Right hindlimb (tissue), 1 donor: ENCODE data around the gene RNPEP.
"Not testable (repeated sequence)": the region's sequence is repeated elsewhere in the genome, so short reads cannot be mapped to it uniquely, and the experiment has no call there.

ENCODE experiments used
- DNase-seq: peaks from one replicate; pipeline ENCODE4 v3.0.0-alpha.2; 2018

The RNPEP gene

DNA sequence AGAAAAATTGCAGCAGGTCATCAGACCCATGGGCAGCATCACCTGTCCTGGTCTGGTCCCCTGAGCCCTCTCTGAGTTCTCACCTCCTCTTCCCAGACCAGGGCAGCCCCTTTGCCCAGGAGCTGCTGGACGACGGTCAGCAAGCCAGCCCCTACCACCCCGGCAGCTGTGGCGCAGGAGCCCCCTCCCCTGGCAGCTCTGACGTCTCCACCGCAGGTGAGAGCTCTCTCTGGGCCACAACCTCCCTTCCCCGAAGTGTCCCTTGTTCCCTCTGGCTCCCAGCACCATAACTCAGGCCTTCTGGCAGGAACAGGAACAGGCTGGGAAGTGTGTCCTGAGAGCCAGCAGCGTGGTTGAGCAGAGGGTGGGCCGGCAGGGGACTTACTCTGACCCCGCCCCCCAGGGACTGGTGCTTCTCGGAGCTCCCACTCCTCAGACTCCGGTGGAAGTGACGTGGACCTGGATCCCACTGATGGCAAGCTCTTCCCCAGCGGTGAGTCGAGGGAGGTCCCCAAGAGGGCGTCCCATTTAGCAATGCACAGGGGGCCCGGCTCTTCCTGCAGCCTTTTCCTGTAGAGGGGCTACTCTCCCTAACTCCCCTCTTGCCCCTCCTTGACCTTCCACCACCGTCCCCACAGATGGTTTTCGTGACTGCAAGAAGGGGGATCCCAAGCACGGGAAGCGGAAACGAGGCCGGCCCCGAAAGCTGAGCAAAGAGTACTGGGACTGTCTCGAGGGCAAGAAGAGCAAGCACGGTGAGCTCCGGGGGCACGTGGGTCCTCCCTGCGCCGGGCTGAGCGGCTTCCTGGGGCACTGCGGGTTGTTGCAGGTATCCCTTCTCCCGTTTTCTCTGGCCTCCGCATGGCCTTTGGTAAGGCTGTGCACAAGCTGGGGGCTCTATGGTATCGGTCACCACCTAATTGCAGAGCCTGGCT, 30.4 kb downstream of the RNPEP start:
- no peak for DNase-seq

DNA sequence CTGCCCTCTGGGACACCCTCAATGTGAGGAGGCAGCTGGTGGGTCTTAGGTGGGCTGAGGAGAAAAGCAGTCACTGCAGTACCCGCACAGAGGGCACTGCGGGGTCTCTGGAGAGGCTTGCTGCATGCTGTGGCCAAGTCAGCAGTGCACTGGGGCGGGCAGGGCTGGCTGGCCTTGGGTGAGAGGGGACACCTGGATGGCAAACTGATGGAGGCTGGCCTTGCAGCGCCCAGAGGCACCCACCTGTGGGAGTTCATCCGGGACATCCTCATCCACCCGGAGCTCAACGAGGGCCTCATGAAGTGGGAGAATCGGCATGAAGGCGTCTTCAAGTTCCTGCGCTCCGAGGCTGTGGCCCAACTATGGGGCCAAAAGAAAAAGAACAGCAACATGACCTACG, 31.2 kb downstream of the RNPEP start:
- no peak for DNase-seq

DNA sequence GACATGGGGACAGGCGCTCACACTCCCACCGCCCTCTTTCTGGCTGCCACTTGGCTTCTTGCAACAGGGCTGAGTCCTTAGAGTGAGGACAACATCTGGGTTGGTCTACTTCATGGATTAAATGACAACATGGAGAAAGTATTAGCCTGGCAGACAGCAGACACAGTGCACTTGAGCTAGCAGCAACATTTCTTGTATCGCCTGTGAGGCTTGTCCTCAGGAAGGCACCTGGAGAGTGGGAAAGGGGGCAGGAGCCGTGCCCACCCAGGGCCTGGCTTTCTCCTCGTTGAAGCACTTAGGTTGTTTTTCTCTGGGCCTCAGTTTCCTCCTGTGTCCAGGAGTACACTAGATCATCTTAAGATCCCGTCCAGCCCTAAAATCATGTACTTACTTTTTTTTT, 31.6 kb downstream of the RNPEP start:
- DNase-seq: no peak

DNA sequence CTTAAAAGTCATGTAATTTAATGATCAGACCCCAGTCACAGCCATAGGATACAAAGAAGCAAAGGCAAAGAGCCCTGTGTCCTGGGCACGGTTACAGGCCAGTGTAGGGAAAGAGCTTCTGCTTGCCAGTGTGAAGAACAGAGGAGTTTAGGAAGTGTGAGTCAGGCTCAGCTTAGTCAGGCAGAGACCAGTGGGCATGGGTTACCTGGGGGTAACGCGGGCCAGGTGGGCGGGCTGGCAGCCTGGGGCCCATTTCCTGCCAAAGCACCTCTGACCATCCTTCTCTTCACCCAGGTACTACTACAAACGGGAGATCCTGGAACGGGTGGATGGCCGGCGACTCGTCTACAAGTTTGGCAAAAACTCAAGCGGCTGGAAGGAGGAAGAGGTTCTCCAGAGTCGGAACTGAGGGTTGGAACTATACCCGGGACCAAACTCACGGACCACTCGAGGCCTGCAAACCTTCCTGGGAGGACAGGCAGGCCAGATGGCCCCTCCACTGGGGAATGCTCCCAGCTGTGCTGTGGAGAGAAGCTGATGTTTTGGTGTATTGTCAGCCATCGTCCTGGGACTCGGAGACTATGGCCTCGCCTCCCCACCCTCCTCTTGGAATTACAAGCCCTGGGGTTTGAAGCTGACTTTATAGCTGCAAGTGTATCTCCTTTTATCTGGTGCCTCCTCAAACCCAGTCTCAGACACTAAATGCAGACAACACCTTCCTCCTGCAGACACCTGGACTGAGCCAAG, 32.6 kb downstream of the RNPEP start:
- DNase-seq: no peak

DNA sequence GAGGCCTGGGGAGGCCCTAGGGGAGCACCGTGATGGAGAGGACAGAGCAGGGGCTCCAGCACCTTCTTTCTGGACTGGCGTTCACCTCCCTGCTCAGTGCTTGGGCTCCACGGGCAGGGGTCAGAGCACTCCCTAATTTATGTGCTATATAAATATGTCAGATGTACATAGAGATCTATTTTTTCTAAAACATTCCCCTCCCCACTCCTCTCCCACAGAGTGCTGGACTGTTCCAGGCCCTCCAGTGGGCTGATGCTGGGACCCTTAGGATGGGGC, 33.2 kb downstream of the RNPEP start:
- DNase-seq: no peak

DNA sequence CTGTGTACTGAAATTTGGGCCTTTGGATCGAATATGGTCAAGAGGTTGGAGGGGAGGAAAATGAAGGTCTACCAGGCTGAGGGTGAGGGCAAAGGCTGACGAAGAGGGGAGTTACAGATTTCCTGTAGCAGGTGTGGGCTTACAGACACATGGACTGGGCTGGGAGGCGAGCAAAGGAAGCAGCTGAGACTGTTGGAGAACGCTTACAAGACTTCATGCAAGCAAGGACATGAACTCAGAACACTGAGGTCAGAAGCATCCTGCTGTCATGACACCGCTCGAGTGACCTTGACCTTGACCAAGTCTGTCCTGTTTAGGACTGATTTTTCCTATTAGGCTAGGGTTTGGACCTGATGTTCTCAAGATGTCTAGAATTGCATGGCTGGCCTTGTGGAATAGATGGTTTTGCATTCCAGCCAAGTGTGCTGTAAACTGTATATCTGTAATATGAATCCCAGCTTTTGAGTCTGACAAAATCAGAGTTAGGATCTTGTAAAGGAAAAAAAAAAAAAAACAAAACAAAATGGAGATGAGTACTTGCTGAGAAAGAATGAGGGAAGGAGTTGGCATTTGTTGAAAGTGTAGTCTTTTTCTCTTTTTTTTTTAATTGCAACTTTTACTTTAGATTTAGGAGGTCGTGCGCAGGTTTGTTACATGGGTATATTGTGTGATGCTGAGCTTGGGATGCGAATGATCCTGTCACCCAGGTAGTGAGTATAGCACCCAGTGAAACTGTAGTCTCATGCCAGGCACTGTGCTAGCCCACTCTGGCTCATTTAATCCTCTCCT, 33.8 kb downstream of the RNPEP start:
- DNase-seq: no peak

DNA sequence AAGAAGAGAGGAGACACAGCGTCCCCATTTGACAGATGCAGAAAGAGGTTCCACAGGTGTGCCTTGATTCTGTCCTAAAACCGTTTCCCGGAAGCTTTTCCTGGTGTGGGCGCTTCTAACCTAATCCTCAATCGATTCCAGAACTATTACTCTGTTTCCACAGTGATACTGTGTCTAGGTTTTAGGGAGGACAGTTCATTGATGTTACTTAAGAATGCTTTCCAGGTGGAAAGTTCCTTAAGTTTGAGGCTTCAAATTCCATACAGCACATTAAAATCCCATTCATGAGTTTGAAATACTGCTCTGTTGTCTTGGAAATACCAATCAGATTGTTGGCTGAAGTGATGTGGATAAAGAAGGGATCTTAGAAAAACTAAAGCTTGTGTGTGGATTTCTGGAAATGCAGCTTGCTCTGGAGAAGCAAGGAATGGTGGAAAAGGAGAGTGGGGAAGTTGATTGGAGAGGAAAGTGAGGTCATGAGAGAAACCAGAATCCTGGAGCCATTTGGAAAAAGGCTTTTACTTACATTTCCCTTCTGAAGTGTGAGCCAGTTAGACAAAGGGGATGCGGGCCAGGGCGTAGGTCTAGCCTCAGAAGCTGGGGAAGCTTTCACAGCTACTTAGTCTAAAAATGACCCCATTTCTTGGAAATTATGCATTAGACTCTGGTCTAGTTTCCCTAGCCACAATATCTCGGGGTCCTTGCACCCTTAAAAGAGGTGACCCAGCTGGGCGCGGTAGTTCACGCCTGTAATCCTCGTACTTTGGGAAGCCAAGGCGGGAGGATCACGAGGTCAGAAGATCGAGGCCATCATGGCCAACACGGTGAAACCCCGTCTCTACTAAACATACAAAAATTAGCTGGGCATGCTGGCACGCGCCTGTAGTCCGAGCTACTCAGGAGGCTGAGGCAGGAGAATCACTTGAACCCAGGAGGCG, 34.6 kb downstream of the RNPEP start:
- DNase-seq: peak; percentile 60

DNA sequence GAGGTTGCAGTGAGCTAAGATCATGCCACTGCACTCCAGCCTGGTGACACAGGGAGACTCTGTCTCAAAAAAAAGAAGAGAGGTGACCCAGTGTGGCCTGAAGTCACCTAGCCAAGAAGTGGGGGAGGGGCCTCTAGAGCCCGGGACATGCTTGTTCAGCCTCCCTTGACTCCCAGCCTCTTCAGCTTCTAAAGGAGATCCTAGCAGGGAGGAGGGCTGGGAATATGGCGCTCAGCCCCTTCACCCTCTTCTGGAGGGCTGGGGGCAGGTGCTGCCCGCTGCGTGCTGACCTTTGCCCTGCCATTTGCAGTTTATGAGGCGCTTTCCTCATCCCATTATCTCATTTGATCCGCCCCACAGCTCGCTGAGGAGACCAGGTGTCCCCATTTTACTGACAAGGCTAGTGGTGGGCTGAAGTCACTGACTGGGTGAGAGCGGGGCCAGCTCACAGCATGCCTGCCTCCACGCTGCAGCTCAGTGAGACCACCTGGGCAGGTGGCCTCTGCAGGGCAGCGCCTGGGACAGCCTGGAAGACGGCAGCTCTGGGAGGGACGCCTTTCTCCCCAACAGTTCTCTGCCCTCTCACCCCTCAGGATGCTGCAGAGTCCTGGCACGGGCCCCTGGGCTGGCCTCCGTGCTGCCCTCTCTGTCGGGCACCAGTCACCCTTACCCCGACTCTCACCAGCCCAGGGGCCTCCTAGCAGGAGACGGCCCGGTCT, 35.5 kb downstream of the RNPEP start:
- DNase-seq: no peak

DNA sequence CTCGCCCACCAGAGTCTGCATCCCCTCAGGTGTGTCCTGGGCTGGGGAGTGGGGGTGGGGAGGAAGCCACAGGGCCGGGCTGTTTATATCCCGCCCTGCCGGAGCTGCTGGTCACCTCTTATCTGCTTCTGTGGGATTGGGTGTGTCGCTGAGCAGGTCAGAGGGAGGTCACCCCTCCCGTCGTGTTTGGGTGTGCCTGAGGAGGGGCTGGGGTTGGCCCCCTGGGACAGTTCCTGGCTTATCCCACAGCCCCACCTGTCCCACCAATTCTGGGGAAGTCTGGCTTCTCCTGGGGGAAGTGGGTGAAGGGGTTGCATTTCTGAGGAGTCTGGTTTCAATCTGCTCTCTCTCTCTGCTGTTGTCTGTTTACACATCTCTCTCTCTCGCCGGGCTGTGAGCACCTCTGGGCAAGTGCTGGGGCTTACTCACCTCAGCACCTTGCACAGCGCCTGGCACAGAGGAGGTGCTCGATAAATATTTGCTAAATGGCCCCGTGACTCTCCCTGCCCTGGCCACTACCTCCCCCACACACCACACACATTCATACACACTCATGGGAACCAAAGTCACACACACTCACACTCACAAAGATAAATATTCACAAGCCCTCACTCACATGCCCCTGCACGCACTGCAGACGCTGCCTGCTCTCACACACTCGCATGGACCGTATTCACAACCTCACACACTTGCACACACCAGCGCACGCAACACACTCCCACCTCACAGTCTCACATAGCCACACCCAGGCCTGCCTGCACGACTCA, 36.2 kb downstream of the RNPEP start:
- no peak for DNase-seq

DNA sequence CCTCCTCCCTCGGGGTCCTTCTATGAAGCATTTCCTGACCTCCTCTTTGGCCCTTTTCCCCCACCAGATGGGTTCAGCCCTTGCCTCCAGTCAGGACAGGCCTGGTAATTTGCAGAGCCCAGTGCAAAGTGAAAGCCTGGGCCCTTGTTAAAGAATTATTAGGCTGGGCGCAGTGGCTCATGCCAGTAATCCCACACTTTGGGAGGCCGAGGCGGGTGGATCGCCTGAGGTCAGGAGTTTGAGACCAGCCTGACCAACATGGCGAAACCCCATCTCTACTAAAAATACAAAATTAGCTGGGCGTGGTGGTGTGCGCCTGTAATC, 36.7 kb downstream of the RNPEP start:
- DNase-seq: not testable (repeated sequence)

DNA sequence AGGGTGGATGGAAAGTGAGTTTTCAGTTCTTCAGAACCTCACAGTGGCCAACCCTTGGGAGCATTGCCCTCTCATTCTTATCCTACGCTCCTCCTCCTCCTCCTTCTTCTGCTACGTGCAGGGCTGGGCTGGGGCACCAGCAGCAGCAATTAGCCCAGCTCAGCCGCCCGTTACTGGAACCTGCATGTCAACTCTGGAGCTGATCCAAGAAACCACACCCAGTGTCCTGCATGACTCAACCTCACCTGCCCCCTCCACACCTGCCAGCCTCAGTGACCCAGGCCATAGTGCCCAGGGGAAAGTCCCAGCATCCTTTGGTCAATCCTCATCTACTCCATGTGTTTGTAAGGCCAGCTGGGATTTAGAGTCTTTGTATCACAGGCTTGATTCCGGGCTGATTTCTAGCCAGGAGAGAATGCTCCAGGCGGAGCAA, 40.6 kb downstream of the RNPEP start:
- DNase-seq: no peak

DNA sequence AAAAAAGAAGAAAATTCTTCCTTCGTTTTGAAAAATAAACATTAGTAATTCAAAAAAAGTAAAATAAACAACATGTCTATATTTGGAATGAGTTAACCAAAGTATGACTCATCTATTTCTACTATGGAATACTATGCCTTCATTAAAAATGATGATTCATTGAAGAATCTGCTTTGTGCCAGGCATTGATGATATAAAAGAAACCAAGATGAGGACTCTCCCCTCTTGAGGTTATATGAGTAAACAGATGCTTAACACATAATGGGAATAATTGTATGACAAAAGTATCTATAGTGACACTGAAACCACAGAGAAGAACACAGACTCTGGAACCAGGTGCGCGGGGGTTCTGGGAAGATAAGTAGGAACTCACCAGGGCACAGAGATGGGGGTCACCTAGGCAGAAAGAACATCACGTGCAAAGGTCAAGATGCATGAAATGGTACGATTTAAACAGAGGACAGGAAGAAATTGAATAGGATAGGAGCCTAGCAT, 46.8 kb downstream of the RNPEP start:
- no peak for DNase-seq

DNA sequence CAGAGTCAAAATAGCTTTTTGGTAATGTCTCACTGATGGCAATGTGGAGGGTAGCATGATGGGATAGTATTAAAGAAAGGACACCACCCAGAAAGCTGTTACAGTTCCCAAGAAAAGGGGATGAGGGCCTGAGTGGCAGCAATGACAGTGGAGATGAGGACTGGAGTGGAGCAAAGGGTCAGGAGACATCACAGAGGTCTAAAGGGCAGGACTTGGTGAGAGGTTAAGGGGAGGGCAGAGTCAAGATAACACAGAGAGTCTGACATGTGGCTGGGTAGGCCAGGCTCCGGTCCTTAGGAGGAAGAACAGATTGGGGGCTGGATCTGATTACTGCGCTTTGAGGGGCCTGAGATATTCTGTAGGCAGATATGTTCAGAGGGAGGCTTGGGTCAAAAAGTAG, 47.3 kb downstream of the RNPEP start:
- DNase-seq: no peak

DNA sequence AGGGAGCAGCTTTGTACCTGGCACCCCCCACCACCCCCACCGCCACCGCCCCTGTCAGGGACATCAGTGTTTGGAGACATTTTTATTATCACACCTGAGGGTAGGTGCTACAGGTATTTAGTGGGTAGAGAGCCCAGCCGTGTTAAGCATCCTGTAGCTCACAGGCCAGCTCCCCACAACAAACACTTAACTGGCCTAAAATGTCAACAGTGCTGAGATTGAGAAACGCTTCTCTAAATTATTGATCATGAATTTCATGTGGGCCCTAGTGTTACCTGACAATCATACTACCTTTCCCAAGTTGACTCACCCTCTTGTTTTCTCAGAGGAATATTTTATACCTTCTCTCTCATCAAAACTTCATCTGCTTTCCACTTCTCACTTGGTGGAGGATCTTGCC, 49.3 kb downstream of the RNPEP start:
- no peak for DNase-seq

DNA sequence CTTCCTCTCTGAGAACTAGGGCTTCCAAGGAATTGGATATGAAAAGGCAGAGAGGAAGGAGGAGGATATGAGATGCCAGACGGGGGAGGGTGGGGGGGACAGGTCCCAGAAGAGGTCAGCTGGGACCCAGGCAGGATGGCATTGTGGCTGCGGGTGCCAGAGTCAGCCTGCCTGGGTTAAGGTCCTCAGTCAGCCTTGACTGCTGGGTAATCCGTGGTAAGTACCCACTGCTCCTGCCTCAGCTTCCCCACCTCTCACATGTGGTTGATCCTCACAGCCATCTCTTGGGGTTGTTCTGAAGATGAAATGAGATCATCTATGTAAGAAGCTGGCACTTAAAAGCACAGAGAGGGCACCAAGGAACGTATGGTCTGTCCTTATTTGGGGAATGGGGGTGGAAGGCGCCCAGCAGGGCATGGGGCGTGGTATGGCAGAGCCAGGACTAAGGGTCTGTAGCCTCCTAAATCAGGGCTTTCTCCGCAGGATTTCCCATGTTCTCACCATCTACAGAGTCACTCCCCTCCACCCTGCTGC, 51.8 kb downstream of the RNPEP start:
- no peak for DNase-seq

DNA sequence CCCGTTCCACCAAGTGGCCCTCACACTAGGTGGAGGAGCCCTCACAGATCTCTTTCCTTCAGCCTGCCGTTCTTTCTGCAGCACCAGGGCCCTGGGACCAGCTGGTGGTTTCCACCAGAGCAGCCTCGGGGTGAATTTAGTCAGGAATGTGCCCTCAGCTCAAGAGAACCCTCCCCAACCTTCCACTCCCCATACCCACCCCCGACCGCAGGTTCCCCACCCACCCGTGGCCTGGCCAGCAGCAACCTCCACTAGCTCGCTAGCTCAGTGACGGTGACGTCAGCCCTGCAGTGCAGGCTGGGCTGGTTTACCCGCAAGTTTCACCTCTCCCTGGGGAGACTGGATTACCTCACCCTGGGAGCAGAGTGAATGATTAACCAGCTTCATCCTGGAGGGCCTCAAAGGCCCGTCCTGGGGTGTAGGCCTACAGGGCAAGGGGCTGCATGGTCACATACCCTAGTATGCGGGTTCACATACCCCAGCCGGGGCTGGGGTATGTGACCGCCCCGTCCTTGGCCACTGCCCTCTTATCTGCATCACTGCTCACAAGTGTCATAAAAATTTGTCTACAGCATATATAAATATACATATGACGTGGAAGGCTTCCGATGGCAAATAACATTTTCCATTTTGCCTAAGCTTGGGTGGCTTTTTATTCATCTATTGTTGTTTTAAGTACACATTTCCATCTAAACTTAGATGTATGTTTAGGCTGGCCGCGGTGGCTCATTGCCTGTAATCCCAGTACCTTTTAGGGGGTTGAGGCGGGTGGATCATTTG, 52.4 kb downstream of the RNPEP start:
- peak; percentile 74 for DNase-seq

DNA sequence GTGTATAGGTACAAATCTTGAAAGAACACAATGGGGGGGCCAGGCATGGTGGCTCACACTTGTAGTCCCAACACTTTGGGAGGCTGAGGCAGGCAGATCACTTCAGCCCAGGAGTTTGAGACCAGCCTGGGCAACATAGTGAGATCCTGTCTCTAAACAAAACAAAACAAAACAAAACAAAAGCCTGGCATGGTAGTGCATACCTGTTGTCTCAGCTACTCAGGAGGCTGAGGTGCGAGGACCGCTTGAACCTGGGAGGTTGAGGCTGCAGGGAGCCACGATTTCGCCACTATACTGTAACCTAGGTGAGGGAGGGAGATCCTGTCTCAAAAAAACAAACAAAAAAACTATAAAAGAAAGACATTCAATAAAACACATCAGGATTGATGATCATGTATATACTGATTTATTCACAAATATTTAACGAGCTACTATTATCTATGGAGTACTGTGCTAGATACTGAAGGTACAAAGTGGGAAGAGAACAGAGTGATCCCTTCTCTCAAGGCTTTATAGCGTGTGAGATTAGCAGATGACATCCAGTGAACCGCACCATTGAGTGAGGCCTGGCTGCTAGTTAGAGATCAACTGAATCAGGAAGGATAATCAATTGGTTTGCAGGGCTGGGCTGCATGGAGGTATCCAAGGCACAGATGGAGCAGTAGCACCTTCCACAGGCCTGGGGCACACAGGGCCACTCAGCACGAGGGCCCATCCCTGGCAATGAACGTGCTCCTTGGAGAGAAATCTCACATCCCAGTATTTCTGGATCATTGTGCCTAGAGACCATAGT, 54.3 kb downstream of the RNPEP start:
- no peak for DNase-seq

DNA sequence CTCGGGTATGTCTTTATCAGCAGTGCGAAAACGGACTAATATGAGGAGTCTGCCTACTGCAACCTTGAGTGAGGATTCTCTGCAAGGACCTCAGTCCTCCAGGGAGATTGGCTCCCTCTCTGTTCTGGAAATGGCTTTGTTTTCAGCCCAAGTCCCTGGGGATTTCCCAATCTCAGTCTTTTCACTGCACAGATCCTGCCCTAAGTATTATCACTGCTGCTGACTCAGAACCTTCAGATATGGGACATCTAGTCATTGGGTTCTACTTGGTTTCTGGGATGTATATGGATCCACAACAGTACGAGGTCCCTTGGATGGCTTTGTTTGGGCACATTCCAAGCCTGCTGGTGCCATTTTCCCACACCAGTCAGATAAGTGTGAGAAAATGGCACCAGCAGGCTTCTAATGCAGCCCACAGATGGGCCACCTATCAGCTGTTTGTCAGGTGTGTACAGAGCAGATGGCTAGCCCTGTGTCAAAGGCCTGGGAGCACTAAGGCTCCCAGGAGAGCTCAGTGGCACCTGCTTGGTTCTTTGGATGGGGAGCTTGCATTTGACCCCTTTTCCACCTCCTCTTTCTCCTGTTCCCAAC, 55.4 kb downstream of the RNPEP start:
- no peak for DNase-seq
